ENCODE results near the gene PCBP4. TPM values are rescaled to one million over a fixed set of nuclear protein-coding genes. Genes with fewer than 3 reads are reported as not detected.

Gene PCBP4
- total and polyA plus RNA-seq, 7 experiments from 2014 or later = 8.0 to 21.1 (median 13.8) TPM

Other genes with a start within 250 kb of the PCBP4 start
- not detected for gene IQCF6, start 188.2 kb downstream of the PCBP4 start, total RNA-seq
- gene IQCF6, start 188.2 kb downstream of the PCBP4 start, polyA plus RNA-seq = not detected
- gene IQCF2, start 105.8 kb downstream of the PCBP4 start, total RNA-seq = not detected
- gene IQCF2, start 105.8 kb downstream of the PCBP4 start, polyA plus RNA-seq = not detected
- not detected for gene IQCF5, start 91.9 kb downstream of the PCBP4 start, total RNA-seq
- not detected for gene IQCF5, start 91.9 kb downstream of the PCBP4 start, polyA plus RNA-seq
- gene IQCF1, start 64.1 kb downstream of the PCBP4 start, total RNA-seq = not detected
- gene IQCF1, start 64.1 kb downstream of the PCBP4 start, polyA plus RNA-seq = not detected
- gene RRP9, start 25.6 kb downstream of the PCBP4 start, total RNA-seq = 10 to 100 TPM; 10.2 to 34.2 (median 16.6) TPM
- 10 to 100 TPM; 19.8 to 33.4 TPM for gene RRP9, start 25.6 kb downstream of the PCBP4 start, polyA plus RNA-seq
- 10 to 100 TPM in 3 of 5 experiments, 1 to 10 TPM in 2; 7.7 to 21.5 (median 11.2) TPM for gene PARP3, start 25.1 kb downstream of the PCBP4 start, total RNA-seq
- gene PARP3, start 25.1 kb downstream of the PCBP4 start, polyA plus RNA-seq = 1 to 10 TPM; 3.2 to 7.6 TPM
- gene GPR62, start 12.1 kb downstream of the PCBP4 start, total RNA-seq = not detected
- gene GPR62, start 12.1 kb downstream of the PCBP4 start, polyA plus RNA-seq = under 1 TPM in 1 of 2 donors, not detected in 1; 0.08 TPM
- gene ABHD14B, start 6.6 kb upstream of the PCBP4 start, total RNA-seq = 10 to 100 TPM; 25.0 to 80.8 (median 54.5) TPM
- 10 to 100 TPM; 88.1 to 91.5 TPM for gene ABHD14B, start 6.6 kb upstream of the PCBP4 start, polyA plus RNA-seq
- gene ABHD14A, start 7.6 kb upstream of the PCBP4 start, total RNA-seq = 10 to 100 TPM in 4 of 5 experiments, 1 to 10 TPM in 1; 9.9 to 23.7 (median 14.7) TPM
- gene ABHD14A, start 7.6 kb upstream of the PCBP4 start, polyA plus RNA-seq = 10 to 100 TPM; 76.3 to 96.9 TPM
- gene ACY1, start 16.1 kb upstream of the PCBP4 start, total RNA-seq = 10 to 100 TPM in 4 of 5 experiments, 1 to 10 TPM in 1; 7.8 to 28.3 (median 12.0) TPM
- gene ACY1, start 16.1 kb upstream of the PCBP4 start, polyA plus RNA-seq = 10 to 100 TPM; 12.4 to 13.3 TPM
- gene RPL29, start 28.4 kb upstream of the PCBP4 start, total RNA-seq = 1,000 to 10,000 TPM; 1,152 to 1,744 (median 1,537) TPM
- 1,000 to 10,000 TPM; 1,720 to 2,133 TPM for gene RPL29, start 28.4 kb upstream of the PCBP4 start, polyA plus RNA-seq
- gene DUSP7, start 89.1 kb upstream of the PCBP4 start, total RNA-seq = 10 to 100 TPM; 12.6 to 41.5 (median 40.4) TPM
- 1 to 10 TPM; 4.9 to 6.9 TPM for gene DUSP7, start 89.1 kb upstream of the PCBP4 start, polyA plus RNA-seq
- gene POC1A, start 187.0 kb upstream of the PCBP4 start, total RNA-seq = 10 to 100 TPM in 1 of 5 experiments, 1 to 10 TPM in 2, under 1 TPM in 2; 0.58 to 19.7 (median 1.2) TPM
- gene POC1A, start 187.0 kb upstream of the PCBP4 start, polyA plus RNA-seq = 1 to 10 TPM; 1.8 to 2.5 TPM
- gene ALAS1, start 230.7 kb upstream of the PCBP4 start, total RNA-seq = 10 to 100 TPM; 12.6 to 74.3 (median 27.4) TPM
- 10 to 100 TPM; 18.7 to 37.6 TPM for gene ALAS1, start 230.7 kb upstream of the PCBP4 start, polyA plus RNA-seq

Data from naive thymus-derived CD4-positive, alpha-beta T cell (primary cell).